ENCODE measurements around the gene PNKD. TPM values are rescaled to one million over a fixed set of nuclear protein-coding genes. Genes with fewer than 3 reads are reported as not detected.

PNKD gene
- total and polyA plus RNA-seq, 2 of the 8 experiments (the other 6 are each of a cell fraction or from before 2014, with no cell fraction given) = 43.9 to 65.4 TPM

- TF ChIP-seq CTCF (IDR thresholded peaks at IDR 0.05; ENCODE audit: control extremely low read depth in 1 of 3, insufficient read depth in 1 of 3, low read depth in 1 of 3, low read length in 3 of 3) (no peak), SP4 (IDR thresholded peaks at IDR 0.05; ENCODE audit: low read length) (no peak), EZH2 (IDR thresholded peaks at IDR 0.05; ENCODE audit: low read depth, low read length, severe bottlenecking) (no peak), CHD7 (IDR thresholded peaks at IDR 0.05; ENCODE audit: insufficient replicate concordance, low read length) (no peak), SP1 (IDR thresholded peaks at IDR 0.05; ENCODE audit: low read depth, low read length) (no peak)
These were observed 14.9 kb upstream of the PNKD start (continued) for GRCh38 chr2:218255446-218255845.
